WTC11 (cell line): ENCODE results near the gene DBI.

Source experiments
- ARID4B ChIP-seq: sonication (generic); formaldehyde crosslinking; IDR thresholded peaks from 2 replicates; pipeline ENCODE4 v1.8.0; 2023; ENCODE audit warnings: missing genetic modification reagents, mild to moderate bottlenecking, borderline replicate concordance
- ATF3 ChIP-seq: sonication (generic); formaldehyde crosslinking; conservative IDR thresholded peaks from 2 replicates; pipeline ENCODE4 v1.8.1; 2022; ENCODE audit warnings: mild to moderate bottlenecking, missing genetic modification reagents
- CREB1 ChIP-seq: sonication (generic); formaldehyde crosslinking; IDR thresholded peaks from 2 replicates; pipeline ENCODE4 v1.8.0; 2023; ENCODE audit warnings: mild to moderate bottlenecking, missing genetic modification reagents
- SP1 ChIP-seq: sonication (generic); formaldehyde crosslinking; conservative IDR thresholded peaks from 2 replicates; pipeline ENCODE4 v1.8.1; 2022; ENCODE audit warnings: missing genetic modification reagents
- TF ChIP-seq, protein P1 (sequence below): fragments of 200-600 bp; IDR thresholded peaks from 2 replicates; pipeline ENCODE4 v1.8.0; 2022; ENCODE audit warnings: antibody characterized with exemption
- TF ChIP-seq, protein P2 (sequence below): sonication (generic); formaldehyde crosslinking; IDR thresholded peaks from 2 replicates; pipeline ENCODE4 v1.8.1; 2023; ENCODE audit warnings: mild to moderate bottlenecking, missing genetic modification reagents, borderline replicate concordance

DNA sequence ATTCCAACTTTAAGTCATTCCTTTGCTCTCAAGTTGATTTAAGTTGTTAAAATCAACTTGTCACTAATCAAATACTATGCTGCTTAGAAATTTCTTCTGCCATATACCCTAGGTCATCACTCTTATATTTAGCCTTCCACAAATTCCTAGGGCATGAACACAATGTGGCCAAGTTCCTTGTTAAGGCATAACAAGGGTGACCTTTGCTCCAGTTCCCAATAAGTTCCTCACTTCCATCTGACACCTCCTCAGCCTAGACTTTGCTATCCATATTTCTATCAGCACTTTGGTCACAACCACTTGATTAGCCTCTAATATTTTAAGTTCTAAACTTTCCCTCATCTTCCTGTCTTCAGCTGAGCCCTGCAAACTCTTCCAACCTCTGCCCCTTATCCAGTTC is 55.0 kb downstream of the DBI start:
- TF ChIP-seq, protein P1, sequence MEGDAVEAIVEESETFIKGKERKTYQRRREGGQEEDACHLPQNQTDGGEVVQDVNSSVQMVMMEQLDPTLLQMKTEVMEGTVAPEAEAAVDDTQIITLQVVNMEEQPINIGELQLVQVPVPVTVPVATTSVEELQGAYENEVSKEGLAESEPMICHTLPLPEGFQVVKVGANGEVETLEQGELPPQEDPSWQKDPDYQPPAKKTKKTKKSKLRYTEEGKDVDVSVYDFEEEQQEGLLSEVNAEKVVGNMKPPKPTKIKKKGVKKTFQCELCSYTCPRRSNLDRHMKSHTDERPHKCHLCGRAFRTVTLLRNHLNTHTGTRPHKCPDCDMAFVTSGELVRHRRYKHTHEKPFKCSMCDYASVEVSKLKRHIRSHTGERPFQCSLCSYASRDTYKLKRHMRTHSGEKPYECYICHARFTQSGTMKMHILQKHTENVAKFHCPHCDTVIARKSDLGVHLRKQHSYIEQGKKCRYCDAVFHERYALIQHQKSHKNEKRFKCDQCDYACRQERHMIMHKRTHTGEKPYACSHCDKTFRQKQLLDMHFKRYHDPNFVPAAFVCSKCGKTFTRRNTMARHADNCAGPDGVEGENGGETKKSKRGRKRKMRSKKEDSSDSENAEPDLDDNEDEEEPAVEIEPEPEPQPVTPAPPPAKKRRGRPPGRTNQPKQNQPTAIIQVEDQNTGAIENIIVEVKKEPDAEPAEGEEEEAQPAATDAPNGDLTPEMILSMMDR = no peak
- TF ChIP-seq ATF3 (CRISPR knock-in tag) = no peak
- TF ChIP-seq ARID4B (CRISPR knock-in tag) = no peak
- TF ChIP-seq CREB1 (CRISPR knock-in tag) = no peak
- TF ChIP-seq SP1 (CRISPR knock-in tag) = no peak
- TF ChIP-seq, protein P2, sequence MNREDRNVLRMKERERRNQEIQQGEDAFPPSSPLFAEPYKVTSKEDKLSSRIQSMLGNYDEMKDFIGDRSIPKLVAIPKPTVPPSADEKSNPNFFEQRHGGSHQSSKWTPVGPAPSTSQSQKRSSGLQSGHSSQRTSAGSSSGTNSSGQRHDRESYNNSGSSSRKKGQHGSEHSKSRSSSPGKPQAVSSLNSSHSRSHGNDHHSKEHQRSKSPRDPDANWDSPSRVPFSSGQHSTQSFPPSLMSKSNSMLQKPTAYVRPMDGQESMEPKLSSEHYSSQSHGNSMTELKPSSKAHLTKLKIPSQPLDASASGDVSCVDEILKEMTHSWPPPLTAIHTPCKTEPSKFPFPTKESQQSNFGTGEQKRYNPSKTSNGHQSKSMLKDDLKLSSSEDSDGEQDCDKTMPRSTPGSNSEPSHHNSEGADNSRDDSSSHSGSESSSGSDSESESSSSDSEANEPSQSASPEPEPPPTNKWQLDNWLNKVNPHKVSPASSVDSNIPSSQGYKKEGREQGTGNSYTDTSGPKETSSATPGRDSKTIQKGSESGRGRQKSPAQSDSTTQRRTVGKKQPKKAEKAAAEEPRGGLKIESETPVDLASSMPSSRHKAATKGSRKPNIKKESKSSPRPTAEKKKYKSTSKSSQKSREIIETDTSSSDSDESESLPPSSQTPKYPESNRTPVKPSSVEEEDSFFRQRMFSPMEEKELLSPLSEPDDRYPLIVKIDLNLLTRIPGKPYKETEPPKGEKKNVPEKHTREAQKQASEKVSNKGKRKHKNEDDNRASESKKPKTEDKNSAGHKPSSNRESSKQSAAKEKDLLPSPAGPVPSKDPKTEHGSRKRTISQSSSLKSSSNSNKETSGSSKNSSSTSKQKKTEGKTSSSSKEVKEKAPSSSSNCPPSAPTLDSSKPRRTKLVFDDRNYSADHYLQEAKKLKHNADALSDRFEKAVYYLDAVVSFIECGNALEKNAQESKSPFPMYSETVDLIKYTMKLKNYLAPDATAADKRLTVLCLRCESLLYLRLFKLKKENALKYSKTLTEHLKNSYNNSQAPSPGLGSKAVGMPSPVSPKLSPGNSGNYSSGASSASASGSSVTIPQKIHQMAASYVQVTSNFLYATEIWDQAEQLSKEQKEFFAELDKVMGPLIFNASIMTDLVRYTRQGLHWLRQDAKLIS (CRISPR knock-in tag) = no peak
